ENCODE results near the gene NRIP2.

DNA sequence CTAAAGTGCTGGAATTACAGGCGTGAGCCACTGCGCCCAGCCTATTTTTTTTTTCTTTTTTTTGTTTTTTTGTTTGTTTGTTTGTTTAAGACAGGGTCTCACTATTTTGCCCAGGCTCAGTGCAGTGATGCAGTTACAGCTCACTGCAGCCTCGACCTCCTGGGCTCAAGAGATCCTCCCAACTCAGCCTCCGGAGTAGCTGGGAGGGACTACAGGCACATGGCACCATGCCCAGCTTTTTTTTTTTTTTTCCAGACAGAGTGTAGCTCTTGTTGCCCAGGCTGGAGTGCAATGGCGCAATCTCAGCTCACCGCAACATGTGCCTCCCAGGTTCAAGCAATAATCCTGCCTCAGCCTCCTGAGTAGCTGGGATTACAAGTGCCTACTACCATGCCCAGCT is 28.1 kb downstream of the NRIP2 start:
- TF ChIP-seq GATA2 (IDR thresholded peaks at IDR 0.05; ENCODE audit: low read depth, low read length) (no peak), GATA3 (IDR thresholded peaks at IDR 0.05; ENCODE audit: low read depth, low read length) (no peak)
